H1 (cell line): Measurements from ENCODE around the gene STX11. TPM values are rescaled to one million over a fixed set of nuclear protein-coding genes. Genes with fewer than 3 reads are reported as not detected.

ENCODE experiments used
- CTCF ChIA-PET: fragments of 300-600 bp; sonication (Branson Sonifier 250); formaldehyde crosslinking; loops from one replicate; lab custom pipeline; 2021; ENCODE audit not compliant: partially characterized antibody; lab: Charles Lee
- POLR2A ChIA-PET: fragments of 300-600 bp; sonication (Branson Sonifier 250); formaldehyde crosslinking; loops from one replicate; lab custom pipeline; 2021; ENCODE audit warnings: inconsistent platforms; ENCODE audit not compliant: partially characterized antibody; lab: Charles Lee
- DNase-seq, 2 experiments: peaks; one replicate each; pipeline versions ENCODE4 v3.0.0 to v3.0.0-alpha.2; 2010 to 2022; ENCODE audit warnings: low spot score in 2 of 2, low read depth in 1 of 2, mixed read lengths in 1 of 2
- FAIRE-seq: peaks from 2 replicates; lab custom pipeline; 2011; peaks lifted over from hg19 to GRCh38; lab: Jason Lieb, UNC
- H2AFZ ChIP-seq: 2 replicates; pipeline ENCODE4 v1.8.1; 2012; ENCODE audit warnings: low read length, inconsistent platforms
- H2AK5ac ChIP-seq: 2 replicates; pipeline ENCODE4 v1.6.1; 2013; ENCODE audit warnings: low read depth, low read length
- H2BK120ac ChIP-seq: replicated peaks from 2 replicates; pipeline ENCODE3; 2013; ENCODE audit warnings: low read depth, low read length, inconsistent platforms
- H2BK12ac ChIP-seq: 2 replicates; pipeline ENCODE4 v1.6.1; 2013; ENCODE audit warnings: low read depth, low read length
- H2BK15ac ChIP-seq: 2 replicates; pipeline ENCODE4 v1.6.1; 2013; ENCODE audit warnings: low read length
- H2BK20ac ChIP-seq: 2 replicates; pipeline ENCODE4 v1.6.1; 2013; ENCODE audit warnings: low read length
- H2BK5ac ChIP-seq: 2 replicates; pipeline ENCODE4 v1.6.1; 2013; ENCODE audit warnings: low read depth, low read length
- H3K14ac ChIP-seq: 2 replicates; pipeline ENCODE4 v1.6.1; 2013; ENCODE audit warnings: inconsistent platforms; ENCODE audit not compliant: insufficient read length
- H3K18ac ChIP-seq: 2 replicates; pipeline ENCODE4 v1.6.1; 2013; ENCODE audit warnings: low read length; ENCODE audit errors: extremely low read depth
- H3K23ac ChIP-seq: 2 replicates; pipeline ENCODE4 v1.6.1; 2013; ENCODE audit warnings: inconsistent platforms; ENCODE audit not compliant: insufficient read length
- H3K23me2 ChIP-seq: 2 replicates; pipeline ENCODE4 v1.6.1; 2013; ENCODE audit warnings: low read depth, low read length
- H3K27ac ChIP-seq: 2 replicates; pipeline ENCODE4 v1.6.1; 2011; ENCODE audit warnings: low read depth, low read length, inconsistent platforms
- H3K27me3 ChIP-seq, 4 experiments: replicated peaks in 1 of 4; 1 replicate in 1 of 4; 2 replicates in 3 of 4; pipeline versions ENCODE4 v1.6.1 to v1.8.1; 2011 to 2013; ENCODE audit warnings: low read length in 3 of 4, mild to moderate bottlenecking in 3 of 4, inconsistent platforms in 2 of 4, mixed read lengths in 2 of 4, moderate library complexity in 1 of 4; ENCODE audit not compliant: control insufficient read depth in 3 of 4, insufficient read depth in 3 of 4; ENCODE audit errors: extremely low read depth in 1 of 4
- H3K36me3 ChIP-seq, 4 experiments: 2 replicates each; pipeline versions ENCODE4 v1.6.1 to v1.8.1; 2011 to 2013; ENCODE audit warnings: mild to moderate bottlenecking in 4 of 4, low read length in 3 of 4, moderate library complexity in 2 of 4, control low read depth in 1 of 4, inconsistent platforms in 1 of 4; ENCODE audit not compliant: insufficient read depth in 4 of 4, control insufficient read depth in 2 of 4
- H3K4ac ChIP-seq: replicated peaks from 2 replicates; pipeline ENCODE3; 2013; ENCODE audit warnings: low read length, low read depth, mixed read lengths, inconsistent platforms; ENCODE audit not compliant: insufficient read length
- H3K4me1 ChIP-seq, 4 experiments: replicated peaks in 1 of 4; 1 replicate in 1 of 4; 2 replicates in 3 of 4; pipeline versions ENCODE4 v1.6.1 to v1.8.1; 2011 to 2013; ENCODE audit warnings: low read length in 3 of 4, inconsistent platforms in 2 of 4, mixed read lengths in 1 of 4; ENCODE audit not compliant: insufficient read depth in 4 of 4, control insufficient read depth in 3 of 4
- H3K4me2 ChIP-seq, 2 experiments: 2 replicates each; pipeline versions ENCODE4 v1.6.1 to v1.8.1; 2011 to 2013; ENCODE audit warnings: low read depth in 2 of 2, low read length in 2 of 2, control low read depth in 1 of 2, inconsistent platforms in 1 of 2, mild to moderate bottlenecking in 1 of 2; ENCODE audit not compliant: insufficient read depth in 1 of 2
- H3K4me3 ChIP-seq, 4 experiments: fragments of 200-600, 300-600 bp in 1 of 4; sonication (generic), shearing (Covaris generic), sonication (Bioruptor Twin) in 1 of 4; 2 replicates each; pipeline versions ENCODE4 v1.5.1 to v1.8.1; 2011 to 2016; ENCODE audit warnings: low read length in 4 of 4, low read depth in 3 of 4, control low read depth in 2 of 4, inconsistent platforms in 2 of 4, mild to moderate bottlenecking in 2 of 4, mixed read lengths in 1 of 4, moderate library complexity in 1 of 4; ENCODE audit not compliant: insufficient read depth in 2 of 4; ENCODE audit errors: extremely low read depth in 1 of 4
- H3K56ac ChIP-seq: replicated peaks from 2 replicates; pipeline ENCODE3; 2013; ENCODE audit warnings: low read depth, mild to moderate bottlenecking, mixed read lengths, low read length, inconsistent platforms; ENCODE audit not compliant: insufficient read length
- H3K79me1 ChIP-seq: 2 replicates; pipeline ENCODE4 v1.6.1; 2013; ENCODE audit warnings: low read depth, low read length, control low read depth
- H3K79me2 ChIP-seq, 2 experiments: 2 replicates each; pipeline versions ENCODE4 v1.6.1 to v1.8.1; 2012 to 2013; ENCODE audit warnings: low read length in 2 of 2, mild to moderate bottlenecking in 2 of 2, inconsistent platforms in 1 of 2; ENCODE audit not compliant: insufficient read depth in 2 of 2, control insufficient read depth in 1 of 2
- H3K9ac ChIP-seq, 4 experiments: replicated peaks in 1 of 4; 1 replicate in 1 of 4; 2 replicates in 3 of 4; pipeline versions ENCODE4 v1.6.1 to v1.8.1; 2011 to 2013; ENCODE audit warnings: low read depth in 3 of 4, low read length in 3 of 4, control low read depth in 2 of 4, mild to moderate bottlenecking in 2 of 4, moderate library complexity in 2 of 4, inconsistent platforms in 1 of 4; ENCODE audit errors: extremely low read depth in 1 of 4
- H3K9me3 ChIP-seq, 2 experiments: 2 replicates each; pipeline versions ENCODE4 v1.6.1 to v1.8.1; 2012 to 2013; ENCODE audit warnings: mild to moderate bottlenecking in 2 of 2, moderate library complexity in 2 of 2, control low read depth in 1 of 2, inconsistent platforms in 1 of 2, low read depth in 1 of 2, low read length in 1 of 2, mixed read lengths in 1 of 2; ENCODE audit not compliant: insufficient read depth in 2 of 2
- H4K20me1 ChIP-seq, 2 experiments: replicated peaks in 1 of 2; 2 replicates each; pipeline versions ENCODE3 to v1.8.1; 2011 to 2013; ENCODE audit warnings: inconsistent platforms in 2 of 2, low read length in 2 of 2, mild to moderate bottlenecking in 1 of 2; ENCODE audit not compliant: insufficient read depth in 2 of 2, control insufficient read depth in 1 of 2
- H4K5ac ChIP-seq: 2 replicates; pipeline ENCODE4 v1.6.1; 2013; ENCODE audit warnings: low read length, low read depth, mixed read lengths, inconsistent platforms; ENCODE audit not compliant: insufficient read length
- H4K8ac ChIP-seq: 2 replicates; pipeline ENCODE4 v1.8.0; 2013; ENCODE audit warnings: mild to moderate bottlenecking, moderate library complexity, low read length, inconsistent platforms; ENCODE audit not compliant: insufficient read depth; ENCODE audit errors: extremely low read depth
- H4K91ac ChIP-seq: replicated peaks from 2 replicates; pipeline ENCODE3; 2013; ENCODE audit warnings: low read length, mixed read lengths, inconsistent platforms; ENCODE audit not compliant: insufficient read length
- EGR1 ChIP-seq: IDR thresholded peaks from 2 replicates; pipeline ENCODE4 v1.6.1; 2011; ENCODE audit warnings: low read depth, low read length, borderline replicate concordance
- GABPA ChIP-seq: IDR thresholded peaks from 2 replicates; pipeline ENCODE4 v1.6.1; 2011; ENCODE audit warnings: mild to moderate bottlenecking, low read length, moderate library complexity, borderline replicate concordance; ENCODE audit not compliant: insufficient read depth
- JUND ChIP-seq: IDR thresholded peaks from 2 replicates; pipeline ENCODE4 v1.6.1; 2011; ENCODE audit warnings: mild to moderate bottlenecking, improper control_type of control experiment, low read length
- MAFK ChIP-seq: IDR thresholded peaks from 2 replicates; pipeline ENCODE4 v1.6.1; 2012; ENCODE audit warnings: low read depth, mild to moderate bottlenecking, improper control_type of control experiment, low read length
- NRF1 ChIP-seq: IDR thresholded peaks from 2 replicates; pipeline ENCODE4 v1.6.1; 2011; ENCODE audit warnings: mild to moderate bottlenecking, low read depth, low read length, improper control_type of control experiment
- SRF ChIP-seq: IDR thresholded peaks from 2 replicates; pipeline ENCODE4 v1.6.1; 2011; ENCODE audit warnings: mild to moderate bottlenecking, low read depth, low read length, moderate library complexity
- SUZ12 ChIP-seq: fragments of 200-600 bp; sonication (generic); IDR thresholded peaks from 2 replicates; pipeline ENCODE4 v1.6.1; 2012; ENCODE audit warnings: mild to moderate bottlenecking, inconsistent platforms, low read length, moderate library complexity, mixed read lengths
- WGBS, 2 experiments: shearing (Covaris generic) in 1 of 2; methylation state at CpG; one replicate each; pipeline versions ENCODE4 v1.1.6 to v1.1.7; 2013 to 2015; ENCODE audit warnings: low lambda C conversion rate in 2 of 2, mixed read lengths in 2 of 2, inconsistent platforms in 1 of 2, low coverage in 1 of 2, missing lambda C conversion rate in 1 of 2; ENCODE audit not compliant: insufficient replicate concordance in 2 of 2, insufficient coverage in 1 of 2, insufficient read length in 1 of 2; ENCODE audit errors: extremely low coverage in 1 of 2, missing lambda C conversion rate in 1 of 2; 5-methylcytosine and 5-hydroxymethylcytosine counted together
- polyA plus RNA-seq, 7 experiments: library from polyadenylated mRNA; depleted of rRNA in 3 of 7; stranded (reverse) in 5 of 7; unstranded in 2 of 7; fragments of >200 nt in 5 of 7; fragments of 200-250 nt in 2 of 7; gene quantifications; 1 replicate in 5 of 7; 2 replicates in 1 of 7; 4 replicates in 1 of 7; pipeline versions ENCODE4 v1.2.1 to v1.2.3, GENCODE V29; 2011 to 2013; ENCODE audit warnings: missing spikeins in 2 of 7, mixed read lengths in 2 of 7
- total RNA-seq: library from RNA; stranded (reverse); fragmentation: NEBNext Ultra II Directional; extraction: Animal tissue kit (Norgen Biotek cat#: 25700); gene quantifications from 2 replicates; pipeline ENCODE4 v1.2.1, GENCODE V29; 2021
- TF ChIP-seq, protein P1 (sequence below): IDR thresholded peaks from 2 replicates; pipeline ENCODE4 v1.6.1; 2011; ENCODE audit warnings: low read length, improper control_type of control experiment

Gene STX11
- total and polyA plus RNA-seq, 2 of the 8 experiments (the other 6 are each of a cell fraction or from before 2014, with no cell fraction given) = 0.15 to 0.34 TPM

DNA sequence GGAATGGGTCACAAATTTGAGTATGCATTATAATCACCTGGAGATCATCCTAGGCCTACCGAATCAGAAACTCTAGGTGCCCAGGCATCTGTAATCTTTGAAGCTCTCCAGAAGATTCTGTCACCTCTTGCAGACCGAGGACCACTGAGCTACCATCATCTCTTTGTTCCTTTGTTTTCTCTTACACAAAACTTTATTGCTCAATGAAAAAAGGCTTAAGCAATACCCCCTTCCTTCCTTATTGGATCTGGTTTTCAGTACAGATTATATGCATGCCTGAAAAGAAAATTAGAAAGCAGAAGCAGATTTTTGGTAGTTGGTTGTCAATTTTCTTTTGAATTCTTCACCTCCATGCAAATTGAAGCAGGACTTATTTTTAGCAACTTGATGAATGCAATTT lies 31.3 kb downstream of the STX11 start:
- H3K9me3 ChIP-seq = no peaks in the 10 kb centered on the region
- 90% methylated on average over 2 of the region's 2 CpGs; no CpG with 5 or more reads in 1 of the 2 experiments for WGBS, 2 experiments
- no peak overlapping the region for H3K23ac ChIP-seq
- CTCF ChIA-PET = interaction anchor here (1.2 kb wide), 1 partner anchor 168 kb away, joined by 3 read pairs; no protein-coding TSS in a partner anchor
- H4K5ac ChIP-seq = no peak overlapping the region
- no peak overlapping the region for H4K8ac ChIP-seq
- H2AFZ ChIP-seq = no peak overlapping the region
- TF ChIP-seq EGR1 (no peak), SUZ12 (no peak), MAFK (no peak), NRF1 (no peak), GABPA (no peak), JUND (no peak), SRF (no peak)
- TF ChIP-seq, protein P1, sequence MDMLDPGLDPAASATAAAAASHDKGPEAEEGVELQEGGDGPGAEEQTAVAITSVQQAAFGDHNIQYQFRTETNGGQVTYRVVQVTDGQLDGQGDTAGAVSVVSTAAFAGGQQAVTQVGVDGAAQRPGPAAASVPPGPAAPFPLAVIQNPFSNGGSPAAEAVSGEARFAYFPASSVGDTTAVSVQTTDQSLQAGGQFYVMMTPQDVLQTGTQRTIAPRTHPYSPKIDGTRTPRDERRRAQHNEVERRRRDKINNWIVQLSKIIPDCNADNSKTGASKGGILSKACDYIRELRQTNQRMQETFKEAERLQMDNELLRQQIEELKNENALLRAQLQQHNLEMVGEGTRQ = no peak
- POLR2A ChIA-PET = no interaction called here
- H3K4ac ChIP-seq = no peak overlapping the region
- H3K18ac ChIP-seq = no peak overlapping the region
- H3K14ac ChIP-seq = no peak overlapping the region
- H3K4me2 ChIP-seq = no peak overlapping the region
- no peak overlapping the region for H2BK12ac ChIP-seq
- H3K27me3 ChIP-seq = no peaks in the 10 kb centered on the region
- H4K91ac ChIP-seq = no peak overlapping the region
- H3K56ac ChIP-seq = no peak overlapping the region
- H3K9ac ChIP-seq = no peak overlapping the region
- no peak for FAIRE-seq
- no peaks in the 10 kb centered on the region for H3K79me1 ChIP-seq
- no peak overlapping the region for H3K4me3 ChIP-seq
- no peaks in the 10 kb centered on the region for H3K36me3 ChIP-seq
- H4K20me1 ChIP-seq = no peaks in the 10 kb centered on the region
- H3K23me2 ChIP-seq = no peaks in the 10 kb centered on the region; the same call in 1 of the 2 replicates
- no peak overlapping the region for H2BK15ac ChIP-seq
- no peak overlapping the region for H2BK5ac ChIP-seq
- no peak for DNase-seq
- H2AK5ac ChIP-seq = no peak overlapping the region
- no peak overlapping the region for H3K27ac ChIP-seq
- H3K4me1 ChIP-seq = no peaks in the 10 kb centered on the region
- no peak overlapping the region for H2BK20ac ChIP-seq
- no peaks in the 10 kb centered on the region for H3K79me2 ChIP-seq
- H2BK120ac ChIP-seq = no peak overlapping the region
